ENCODE results near the gene RXRA.

The RXRA gene

GRCh38 chr9:134352247-134352933, 26.1 kb downstream of the RXRA start:
- no peak for DNase-seq (ENCODE audit: low read depth in 2 of 2)

GRCh38 chr9:134353539-134353938, 27.3 kb downstream of the RXRA start:
- no peak for DNase-seq (ENCODE audit: low read depth in 2 of 2)

DNA sequence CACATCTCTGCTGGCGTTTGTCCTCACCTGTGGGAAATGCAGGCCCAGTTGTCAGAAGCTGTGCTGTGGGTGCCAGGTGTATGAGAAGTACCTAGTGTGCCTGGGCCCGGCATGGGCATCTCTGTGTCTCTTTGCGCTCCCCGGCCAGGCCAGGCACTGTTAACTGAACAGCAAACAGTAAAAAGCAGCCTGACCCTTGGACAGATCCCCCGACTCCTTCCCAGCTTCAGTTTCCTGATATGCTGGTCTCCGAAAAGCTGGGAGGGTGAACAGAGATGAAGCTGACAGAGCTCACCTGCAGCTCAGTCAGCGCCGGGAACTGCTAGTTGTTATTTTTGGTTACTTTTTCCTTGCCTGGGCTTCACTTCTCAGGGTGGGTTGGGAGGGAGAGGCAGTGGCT, 28.9 kb downstream of the RXRA start:
- DNase-seq (ENCODE audit: low read depth in 2 of 2): no peak

GRCh38 chr9:134355561-134356279, 29.5 kb downstream of the RXRA start:
- no peak for DNase-seq (ENCODE audit: low read depth in 2 of 2)

DNA sequence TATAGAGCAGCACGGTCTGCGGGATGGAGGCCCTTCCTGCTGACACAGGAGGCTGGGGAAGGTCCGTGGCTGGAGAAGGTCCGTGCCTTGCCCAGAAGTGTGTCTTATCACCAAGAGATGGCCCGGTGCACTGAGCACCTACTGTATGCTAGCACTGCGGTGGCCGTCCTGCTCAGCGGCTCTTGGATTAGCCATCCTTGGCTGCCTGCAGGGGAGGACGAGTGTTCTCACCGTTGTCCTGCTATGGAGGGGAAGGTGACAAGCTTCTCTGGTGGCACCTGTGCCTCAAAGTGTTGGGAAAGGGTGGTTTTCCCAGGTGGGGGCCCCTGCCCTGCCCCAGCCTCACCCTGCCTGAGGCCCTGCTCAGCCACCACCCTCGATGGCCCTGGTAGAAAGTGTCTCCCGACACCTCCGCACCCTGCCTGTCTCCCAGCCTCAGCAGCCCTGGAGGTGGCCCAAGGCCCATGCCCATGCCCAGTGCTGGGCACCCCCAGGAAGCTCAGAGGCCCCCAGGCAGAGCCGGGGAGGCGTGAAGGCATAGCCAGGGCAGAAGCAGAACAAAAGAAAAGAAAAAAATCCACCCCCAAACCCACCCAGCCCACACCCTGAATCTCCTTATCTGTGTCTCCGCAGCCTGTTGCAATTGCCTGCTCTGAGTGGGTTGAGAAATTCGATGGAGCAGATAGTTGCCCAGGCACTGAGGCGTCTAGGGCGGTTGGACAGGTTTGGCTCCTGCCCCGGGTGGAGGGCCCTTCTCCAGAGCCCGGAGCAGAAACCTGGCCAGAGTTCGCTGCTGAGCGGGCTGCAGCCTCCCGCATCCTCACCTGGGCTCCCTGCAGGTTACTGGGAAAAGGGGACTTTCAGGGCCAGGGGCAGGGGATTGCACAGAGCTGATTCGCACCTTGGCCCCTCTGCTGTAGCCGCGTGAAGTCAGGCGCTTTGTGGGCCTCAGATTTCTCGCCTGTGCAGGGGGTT, 30.5 kb downstream of the RXRA start:
- DNase-seq (ENCODE audit: low read depth in 2 of 2): no peak

DNA sequence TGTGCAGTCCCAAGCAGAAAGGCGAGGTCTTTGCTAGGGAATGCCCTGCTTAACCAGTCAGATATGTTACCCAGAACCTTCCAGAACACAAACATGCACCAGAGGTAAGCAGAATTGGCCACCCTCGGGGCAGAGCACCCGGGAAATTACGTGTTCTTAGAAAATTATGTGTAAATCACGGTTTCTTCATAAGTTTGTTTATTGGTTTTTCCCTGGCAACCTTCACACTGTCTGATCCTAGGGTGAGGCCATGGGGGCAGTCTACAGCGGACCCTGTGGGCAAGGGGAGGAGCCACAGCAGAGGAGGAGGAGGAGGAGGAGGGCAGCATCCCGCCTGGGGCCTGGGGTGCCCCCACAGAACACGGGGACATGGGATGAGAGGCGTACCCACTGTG, 31.4 kb downstream of the RXRA start:
- no peak for DNase-seq (ENCODE audit: low read depth in 2 of 2)

DNA sequence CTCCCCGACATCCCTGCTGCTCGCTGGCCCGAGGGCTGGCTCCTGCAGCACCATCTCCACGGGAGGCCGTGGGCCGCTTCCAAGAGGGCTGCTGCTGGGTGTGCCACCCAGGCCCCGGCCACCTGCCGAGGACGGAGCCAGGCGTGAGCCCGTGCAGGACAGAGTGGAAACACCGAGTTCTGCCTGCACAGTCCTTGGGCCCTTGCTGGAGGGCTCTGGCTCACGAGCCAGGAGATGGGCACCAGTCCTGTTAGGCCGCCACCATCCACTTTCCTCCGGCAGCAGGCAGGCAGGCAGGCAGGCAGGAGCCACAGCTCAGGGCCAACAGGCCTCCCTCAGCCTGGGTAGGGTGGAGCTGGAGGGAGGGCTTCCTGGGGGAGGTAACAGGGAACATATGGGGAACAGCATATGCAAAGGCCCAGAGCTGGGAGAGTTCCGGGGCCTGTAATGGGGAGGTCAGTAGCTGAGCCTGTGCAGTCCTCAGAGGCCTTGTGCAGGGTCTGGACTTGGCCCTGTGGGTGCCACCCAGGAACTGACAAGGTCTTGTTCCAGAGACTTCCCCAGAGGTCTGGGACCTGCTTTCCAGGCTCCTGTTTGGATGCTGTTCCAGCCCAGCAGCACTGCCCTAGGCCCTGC, 31.9 kb downstream of the RXRA start:
- DNase-seq (ENCODE audit: low read depth in 2 of 2): no peak

GRCh38 chr9:134358662-134359319, 32.5 kb downstream of the RXRA start:
- DNase-seq (ENCODE audit: low read depth in 2 of 2): no peak

DNA sequence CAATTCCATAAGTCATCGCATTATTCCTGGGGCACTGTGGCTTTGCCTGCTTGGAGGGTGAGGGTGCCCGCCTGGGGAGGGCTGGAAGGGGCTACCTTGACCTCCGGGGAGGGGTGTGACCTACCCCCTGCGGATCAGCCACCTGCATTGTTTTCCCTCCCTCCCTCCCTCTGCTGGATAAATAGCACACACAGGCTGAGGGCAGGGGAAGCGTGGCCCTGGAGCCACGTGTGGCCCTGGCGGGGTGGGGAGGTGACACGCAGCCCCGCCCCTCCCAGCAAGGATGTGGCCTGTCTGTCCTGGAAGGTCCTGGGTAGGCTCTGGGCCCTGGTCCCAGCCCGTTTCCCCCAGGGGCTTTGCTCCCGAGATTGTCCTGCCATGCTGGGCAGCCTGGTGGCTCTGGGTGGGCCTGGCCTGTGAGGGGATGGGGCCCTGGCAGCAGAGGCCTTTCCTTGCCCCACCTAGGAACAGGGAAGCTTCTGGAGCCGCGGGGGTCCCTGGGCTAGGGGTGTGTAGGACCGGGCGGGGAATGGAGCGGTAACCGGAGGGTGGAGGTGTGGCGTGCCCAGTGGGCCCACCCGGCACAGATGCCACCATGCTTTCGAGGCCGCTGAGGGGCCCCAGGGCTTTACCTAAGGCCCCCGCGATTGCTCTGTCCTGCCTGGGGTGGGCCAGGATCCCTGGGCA, 33.4 kb downstream of the RXRA start:
- DNase-seq (ENCODE audit: low read depth in 2 of 2): no peak

- no peak for DNase-seq (ENCODE audit: low read depth in 2 of 2)
Measured at GRCh38 chr9:134360180-134360759, 34.0 kb downstream of the RXRA start.

GRCh38 chr9:134360897-134361296, 34.6 kb downstream of the RXRA start:
- DNase-seq (ENCODE audit: low read depth in 2 of 2): no peak

- DNase-seq (ENCODE audit: low read depth in 2 of 2): no peak
Measured at GRCh38 chr9:134361426-134361825, 35.2 kb downstream of the RXRA start.

GRCh38 chr9:134361843-134362414, 35.7 kb downstream of the RXRA start:
- no peak for DNase-seq (ENCODE audit: low read depth in 2 of 2)

DNA sequence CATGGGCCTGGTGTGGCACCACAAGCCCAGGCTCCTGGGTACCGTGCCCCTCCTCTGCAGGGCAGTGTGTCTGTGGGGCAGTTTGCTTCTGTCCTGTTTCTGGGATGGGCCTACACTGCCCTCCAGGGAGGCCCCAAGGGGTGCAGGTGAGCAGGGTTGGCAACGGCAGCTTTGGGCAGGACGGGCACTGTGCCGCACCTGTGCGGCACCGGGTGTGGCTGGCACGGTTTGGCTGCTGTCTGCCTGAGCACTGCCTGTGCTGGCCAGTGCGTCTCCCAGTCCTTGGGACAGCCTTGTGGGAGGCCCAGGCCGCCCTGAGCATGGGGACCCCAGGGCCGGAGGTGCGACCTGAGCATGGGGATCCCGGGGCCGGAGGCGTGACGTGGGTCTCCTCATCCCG, 37.2 kb downstream of the RXRA start:
- no peak for DNase-seq (ENCODE audit: low read depth in 2 of 2)

GRCh38 chr9:134364391-134365114, 38.3 kb downstream of the RXRA start:
- DNase-seq (ENCODE audit: low read depth in 2 of 2): no peak

- no peak for DNase-seq (ENCODE audit: low read depth in 2 of 2)
Measured at GRCh38 chr9:134365115-134365596, 38.9 kb downstream of the RXRA start.

- no peak for DNase-seq (ENCODE audit: low read depth in 2 of 2)
Measured at GRCh38 chr9:134365791-134366222, 39.6 kb downstream of the RXRA start.

GRCh38 chr9:134366223-134367031, 40.2 kb downstream of the RXRA start:
- no peak for DNase-seq (ENCODE audit: low read depth in 2 of 2)
